ENCODE data around the gene PLXNA4.

PLXNA4 gene

DNA sequence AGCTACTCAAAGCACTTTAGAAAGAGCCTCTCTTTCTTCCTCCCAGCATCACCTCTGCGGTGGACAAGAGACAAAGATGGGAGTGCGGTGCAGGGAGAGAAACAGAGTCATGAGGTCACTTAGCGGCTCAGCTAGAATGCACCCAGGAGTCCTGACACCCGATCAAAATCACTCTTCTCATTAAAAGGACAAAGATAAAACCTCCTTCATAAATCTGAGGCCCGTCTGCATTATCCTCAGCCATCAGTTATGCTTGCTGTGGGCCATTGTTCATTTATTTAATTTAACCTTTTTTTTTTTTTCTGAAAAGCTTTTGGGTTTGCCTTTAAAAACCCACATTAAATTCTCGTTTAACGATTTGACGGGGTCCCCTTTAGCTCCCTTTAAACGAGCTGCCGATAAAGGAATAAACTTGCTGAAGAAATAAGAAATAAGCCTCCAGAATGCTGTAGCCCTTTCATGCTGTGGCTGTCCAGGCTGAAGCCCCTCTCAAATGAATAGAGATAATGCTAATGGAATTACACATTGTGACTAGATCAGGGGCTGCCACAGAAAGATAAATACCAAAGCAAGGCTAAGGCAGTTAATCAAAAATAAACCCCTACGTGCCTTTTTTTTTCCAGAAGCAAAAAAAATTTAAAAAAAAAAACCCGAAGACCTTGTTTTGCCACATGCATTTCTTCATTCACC, 16.1 kb upstream of the PLXNA4 start:
- no peak for DNase-seq (ENCODE audit: low read depth in 2 of 2)

GRCh38 chr7:132590162-132590561, 13.9 kb upstream of the PLXNA4 start:
- no peak for DNase-seq (ENCODE audit: low read depth in 2 of 2)

GRCh38 chr7:132588596-132588995, 12.3 kb upstream of the PLXNA4 start:
- DNase-seq (ENCODE audit: low read depth in 2 of 2) = no peak

GRCh38 chr7:132584796-132585494, 8.7 kb upstream of the PLXNA4 start:
- no peak for DNase-seq (ENCODE audit: low read depth in 2 of 2)

- DNase-seq (ENCODE audit: low read depth in 2 of 2) = no peak
Observed at GRCh38 chr7:132581431-132581830, 5.2 kb upstream of the PLXNA4 start.

- DNase-seq (ENCODE audit: low read depth in 2 of 2) = peak; percentile 27 to 54
Observed at GRCh38 chr7:132580717-132581285, 4.5 kb upstream of the PLXNA4 start.

DNA sequence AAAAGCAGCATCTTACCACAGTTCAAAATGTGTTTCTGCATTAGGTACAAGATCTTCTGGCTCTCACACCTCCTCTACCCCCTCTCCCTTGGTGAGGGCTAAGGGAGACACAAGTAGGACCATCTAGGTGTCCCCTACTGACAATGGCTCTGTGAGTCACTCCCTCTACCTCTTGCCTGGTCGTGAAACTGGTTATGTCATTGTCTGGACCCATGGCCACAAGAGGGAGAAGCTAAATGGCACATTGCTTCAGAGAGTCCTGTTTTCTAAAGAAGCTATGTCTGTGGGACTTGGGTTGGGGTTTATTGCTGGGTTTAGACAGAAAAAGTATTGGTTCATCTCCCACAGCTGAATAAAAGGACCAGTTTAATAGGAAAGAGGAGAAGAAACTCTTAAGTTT, 4.0 kb upstream of the PLXNA4 start:
- no peak for DNase-seq (ENCODE audit: low read depth in 2 of 2)

DNA sequence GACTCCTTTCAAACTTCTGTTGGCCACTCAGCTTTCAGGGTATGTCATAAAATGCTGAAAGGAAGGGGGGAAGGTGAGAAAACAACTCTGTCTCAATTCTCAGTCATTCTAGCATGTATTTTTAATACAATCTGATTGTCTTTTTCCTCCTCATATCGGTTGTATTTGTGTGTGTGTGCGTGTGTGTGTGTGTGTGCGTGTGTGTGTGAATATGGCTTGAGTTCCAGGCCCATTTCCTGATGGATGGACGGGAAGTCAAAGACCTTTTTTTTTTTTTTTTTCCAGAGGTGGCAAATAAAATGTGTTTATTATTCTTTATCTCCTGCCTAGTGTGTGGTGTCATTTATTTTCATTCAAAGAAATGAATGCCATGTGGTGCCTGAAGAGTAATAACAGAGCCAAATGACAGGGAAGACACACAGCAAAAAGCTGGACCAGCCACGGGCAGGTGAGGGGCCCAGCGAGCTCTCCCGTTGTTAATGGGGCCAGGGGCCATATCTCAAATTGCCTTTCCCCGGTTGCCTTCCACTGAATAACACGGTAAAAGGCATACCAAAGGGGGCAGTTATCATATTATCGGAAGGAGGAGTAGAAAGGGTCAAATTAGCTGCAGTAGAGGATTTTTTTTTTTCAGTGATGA, 3.1 kb upstream of the PLXNA4 start:
- no peak for DNase-seq (ENCODE audit: low read depth in 2 of 2)

DNA sequence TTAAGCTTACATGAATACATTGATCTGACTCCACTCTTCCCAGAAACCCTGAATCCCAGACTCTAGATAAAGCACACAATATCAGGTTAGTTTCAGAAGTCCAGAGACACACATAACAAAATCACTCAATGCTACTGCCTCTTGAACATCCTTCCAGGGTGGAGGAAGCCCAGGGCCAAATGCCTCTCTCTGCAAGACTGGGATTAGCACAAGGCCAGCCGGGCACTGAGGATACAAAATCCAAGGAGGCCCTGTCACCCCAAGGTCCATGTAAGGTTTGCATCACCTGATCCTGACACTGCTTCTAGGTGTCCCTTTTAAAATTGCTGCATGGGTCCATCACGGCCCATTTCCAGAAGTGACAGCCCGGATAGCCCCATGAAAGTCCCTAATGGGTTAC, 2.6 kb upstream of the PLXNA4 start:
- DNase-seq (ENCODE audit: low read depth in 2 of 2) = no peak

- no peak for DNase-seq (ENCODE audit: low read depth in 2 of 2)
Observed at GRCh38 chr7:132578050-132578370, 1.7 kb upstream of the PLXNA4 start.

DNA sequence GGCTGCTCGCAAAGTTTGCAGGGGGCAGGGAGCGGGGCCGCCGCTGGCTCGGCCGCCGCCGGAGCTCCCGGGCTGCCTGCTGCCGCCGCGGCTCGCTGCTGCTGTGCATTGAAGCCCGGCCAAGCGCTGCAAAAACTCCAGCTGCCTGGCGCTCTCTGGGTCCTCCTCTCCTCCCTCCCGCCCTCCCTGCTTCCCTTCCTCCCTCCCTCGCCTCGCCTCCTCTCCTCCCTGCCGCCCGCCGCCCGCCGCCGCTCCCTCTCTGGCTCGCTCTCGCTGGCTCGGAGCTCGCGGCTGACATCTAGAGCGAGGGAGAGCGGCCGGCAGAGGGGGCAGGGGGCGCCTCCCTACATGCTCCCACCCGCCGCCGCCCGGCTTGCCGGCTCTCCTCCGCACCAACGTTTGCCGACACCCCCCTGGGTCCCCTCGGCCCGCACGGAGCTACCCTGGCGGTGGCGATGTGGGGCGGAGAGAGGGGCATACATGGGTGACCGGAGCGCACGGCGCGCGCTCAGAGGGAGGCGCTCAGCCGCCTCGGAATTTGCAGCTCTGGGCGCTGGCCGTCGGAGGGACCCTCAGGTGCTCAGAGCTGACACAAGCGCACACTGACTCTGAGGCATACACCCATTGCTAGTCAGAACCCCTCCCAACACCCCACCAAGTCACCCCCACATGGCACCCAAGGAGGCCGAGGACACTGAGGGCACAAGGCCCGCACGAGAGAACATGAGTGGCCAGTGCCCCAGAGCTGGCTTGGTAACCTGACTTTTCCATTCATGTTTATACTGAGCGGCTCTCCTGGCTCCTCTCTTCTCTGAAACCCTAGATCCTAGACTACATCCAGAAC, 1.2 kb upstream of the PLXNA4 start:
- DNase-seq (ENCODE audit: low read depth in 2 of 2) = no peak

GRCh38 chr7:132576721-132577085, 433 bp upstream of the PLXNA4 start:
- DNase-seq (ENCODE audit: low read depth in 2 of 2) = no peak

DNA sequence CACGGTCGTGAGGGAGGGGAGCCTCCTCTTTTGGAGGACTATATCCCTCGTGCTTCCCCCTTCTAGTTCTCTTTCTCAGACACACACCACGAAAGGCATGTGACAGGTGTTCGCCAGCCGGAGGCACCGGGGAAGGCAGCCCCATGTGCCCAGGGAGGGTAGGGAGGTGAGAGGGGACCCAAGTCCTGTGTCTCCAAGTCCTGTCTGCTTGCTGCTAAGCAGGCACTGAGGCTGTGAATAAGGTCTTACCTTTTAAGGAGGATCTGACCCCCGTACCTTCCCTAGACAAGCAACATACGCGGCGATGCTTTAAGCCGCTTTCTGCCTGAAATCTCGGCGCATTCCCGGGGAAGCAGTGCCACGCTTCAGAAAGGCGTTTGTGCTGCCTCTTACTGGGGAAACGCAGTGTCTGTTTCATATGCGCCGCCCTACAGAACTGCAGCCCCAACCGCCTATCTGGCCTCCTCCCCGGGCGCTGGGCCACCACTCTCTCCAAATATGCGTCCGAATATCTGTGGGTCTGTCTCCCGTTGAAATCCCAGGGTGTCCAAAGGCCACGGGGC, 770 bp downstream of the PLXNA4 start:
- DNase-seq (ENCODE audit: low read depth in 2 of 2) = no peak

DNA sequence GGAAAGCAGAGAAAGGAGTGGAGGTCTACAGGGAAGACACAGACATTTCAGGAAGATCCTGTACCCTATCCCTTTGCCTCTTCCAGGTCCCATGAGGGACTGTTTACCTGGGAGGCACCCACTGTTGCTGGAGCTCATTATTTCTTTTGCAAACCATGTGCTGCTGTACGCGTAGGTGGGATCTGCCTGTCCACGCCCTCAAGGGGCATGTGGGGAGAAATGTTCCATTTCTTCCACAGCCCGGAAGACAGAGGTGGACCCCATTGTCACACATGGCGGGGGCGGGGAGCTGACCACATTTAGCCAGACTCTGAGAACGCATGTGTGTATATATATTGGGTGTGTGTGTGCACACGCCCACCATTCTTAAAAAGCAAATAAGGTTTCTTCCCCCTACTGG, 2.0 kb downstream of the PLXNA4 start:
- no peak for DNase-seq (ENCODE audit: low read depth in 2 of 2)

DNA sequence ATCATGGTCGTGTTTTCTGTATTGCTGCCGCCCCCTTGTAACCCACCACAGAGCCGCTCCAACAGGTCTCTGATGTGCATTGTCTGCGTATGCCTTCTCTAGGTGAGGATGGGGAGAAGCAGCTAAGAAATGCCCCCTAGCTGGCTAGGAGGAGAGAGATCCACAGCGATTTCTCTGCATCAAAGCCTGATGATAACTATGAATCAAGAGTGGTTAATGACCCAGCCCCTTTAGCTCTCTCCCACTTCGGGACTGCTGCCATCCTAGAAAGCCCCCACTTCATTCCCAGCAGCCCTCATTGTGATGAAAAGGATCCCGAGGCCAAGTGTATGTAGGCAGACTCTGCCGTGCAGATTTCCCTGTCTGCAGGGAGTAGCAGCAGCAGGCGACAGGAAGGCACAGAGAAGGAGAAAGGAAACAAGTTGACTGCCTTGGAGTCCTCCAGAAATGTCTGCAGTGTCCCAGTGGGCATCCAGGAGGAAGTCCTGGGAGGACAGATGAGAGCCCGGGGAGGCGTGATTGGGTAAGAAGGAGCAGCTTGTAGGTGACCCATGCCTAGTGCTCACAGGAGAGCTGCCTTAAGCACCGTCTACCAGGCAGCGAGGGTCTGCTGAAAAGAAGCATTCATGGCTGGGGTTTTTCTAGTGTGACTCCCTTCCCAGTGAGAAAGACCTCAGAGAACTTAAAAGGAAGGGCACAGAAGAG, 2.9 kb downstream of the PLXNA4 start:
- DNase-seq (ENCODE audit: low read depth in 2 of 2) = no peak

DNA sequence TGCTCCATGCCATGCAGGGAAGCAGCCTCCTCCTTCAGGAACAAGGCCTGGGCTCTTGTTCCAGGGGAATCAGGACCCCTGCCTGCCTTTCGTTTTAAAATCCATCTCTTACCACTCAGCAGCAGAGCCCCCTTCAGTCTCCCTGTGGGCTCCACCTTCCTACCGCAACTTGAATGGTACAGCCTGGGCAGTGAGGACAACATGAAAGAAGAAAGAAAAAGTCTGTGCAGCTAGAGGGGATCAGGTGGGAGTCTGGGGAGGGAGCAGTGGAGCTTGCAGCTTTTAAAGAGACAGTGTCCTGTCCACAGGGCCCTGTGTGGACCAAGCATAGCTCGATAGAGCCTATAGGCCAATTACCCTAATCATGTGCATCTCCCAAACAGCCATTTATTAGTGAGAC, 3.7 kb downstream of the PLXNA4 start:
- no peak for DNase-seq (ENCODE audit: low read depth in 2 of 2)

DNA sequence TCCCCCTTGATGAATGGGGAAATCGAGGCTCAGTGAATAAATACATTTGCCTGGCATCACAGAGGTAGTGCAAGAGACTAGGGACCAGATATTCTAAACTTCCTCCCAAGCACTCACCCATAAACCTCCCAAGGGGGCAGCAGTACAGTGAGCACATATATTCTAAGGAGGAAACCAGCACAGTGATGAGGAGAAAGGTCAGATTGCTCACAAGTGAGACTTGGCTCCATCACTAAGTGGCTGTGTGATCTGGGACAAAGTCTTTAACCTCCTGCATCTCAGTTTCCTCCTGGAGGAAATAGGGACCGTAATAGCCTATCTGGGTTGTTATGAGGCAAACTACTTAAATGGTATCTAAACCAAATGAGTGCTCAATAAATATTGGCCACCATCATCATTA, 4.3 kb downstream of the PLXNA4 start:
- no peak for DNase-seq (ENCODE audit: low read depth in 2 of 2)

DNA sequence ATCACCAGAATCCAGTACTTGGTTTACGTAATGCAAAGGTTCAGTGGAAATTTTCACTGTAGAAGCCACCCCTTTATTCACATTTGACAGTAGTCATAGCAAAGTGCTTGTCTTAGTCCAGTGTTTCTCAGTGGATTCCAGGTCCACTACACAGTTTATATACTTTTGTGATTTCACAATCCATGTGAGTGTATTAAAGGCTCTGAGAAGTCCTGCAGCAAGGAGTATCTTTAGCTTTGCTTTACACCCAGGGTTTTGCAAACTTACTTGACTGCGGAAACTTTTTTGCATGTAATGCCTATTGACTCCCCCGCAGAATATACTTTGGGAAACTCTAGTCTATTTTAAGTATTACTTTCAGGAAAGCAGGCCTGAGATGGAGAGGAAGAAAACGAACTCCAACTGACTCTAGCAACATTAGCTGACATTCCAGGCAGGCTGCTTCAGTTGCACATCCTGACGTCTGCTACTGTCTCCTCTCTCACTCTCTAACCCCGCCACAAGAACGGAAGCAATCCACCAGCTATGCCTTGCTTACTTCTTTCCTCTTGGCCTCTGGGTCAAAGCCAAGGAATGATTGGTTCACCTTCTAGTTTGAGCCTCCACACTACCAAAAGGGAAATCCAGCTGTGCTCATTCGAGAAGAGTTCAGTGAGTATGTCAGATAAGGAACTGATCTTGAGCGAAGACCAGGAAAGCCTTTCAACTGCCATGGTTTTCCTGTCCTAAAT, 6.2 kb downstream of the PLXNA4 start:
- DNase-seq (ENCODE audit: low read depth in 2 of 2) = no peak

- no peak for DNase-seq (ENCODE audit: low read depth in 2 of 2)
Observed at GRCh38 chr7:132568962-132569361, 7.3 kb downstream of the PLXNA4 start.

DNA sequence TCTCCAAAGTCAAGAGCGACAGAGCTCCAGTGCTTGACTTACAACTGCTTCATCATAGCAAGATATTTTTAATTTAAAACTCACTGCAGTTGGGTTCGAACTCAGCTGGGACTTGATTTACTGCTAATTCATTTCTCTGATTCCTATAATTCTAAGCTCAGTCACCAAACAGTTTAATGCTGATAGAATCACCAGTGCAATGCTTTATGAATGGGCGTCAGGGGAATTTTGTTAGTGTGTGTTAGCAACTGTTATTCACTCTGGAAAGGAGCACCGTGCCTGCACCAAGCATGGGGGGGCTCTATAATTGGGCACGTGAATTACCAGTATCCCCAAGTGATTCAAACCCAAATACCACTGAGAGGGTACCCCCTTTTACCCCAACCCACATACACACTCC, 10.4 kb downstream of the PLXNA4 start:
- DNase-seq (ENCODE audit: low read depth in 2 of 2) = no peak

GRCh38 chr7:132565441-132565840, 10.8 kb downstream of the PLXNA4 start:
- no peak for DNase-seq (ENCODE audit: low read depth in 2 of 2)

Data from stimulated activated CD4-positive, alpha-beta T cell treated with anti-CD3 and anti-CD28 coated beads, Interleukin-12 subunit alpha, Interleukin-12 subunit beta, amount 100 ng/mL, for 24 hours (primary cell).